ENCODE measurements around the gene SLC22A23.

DNA sequence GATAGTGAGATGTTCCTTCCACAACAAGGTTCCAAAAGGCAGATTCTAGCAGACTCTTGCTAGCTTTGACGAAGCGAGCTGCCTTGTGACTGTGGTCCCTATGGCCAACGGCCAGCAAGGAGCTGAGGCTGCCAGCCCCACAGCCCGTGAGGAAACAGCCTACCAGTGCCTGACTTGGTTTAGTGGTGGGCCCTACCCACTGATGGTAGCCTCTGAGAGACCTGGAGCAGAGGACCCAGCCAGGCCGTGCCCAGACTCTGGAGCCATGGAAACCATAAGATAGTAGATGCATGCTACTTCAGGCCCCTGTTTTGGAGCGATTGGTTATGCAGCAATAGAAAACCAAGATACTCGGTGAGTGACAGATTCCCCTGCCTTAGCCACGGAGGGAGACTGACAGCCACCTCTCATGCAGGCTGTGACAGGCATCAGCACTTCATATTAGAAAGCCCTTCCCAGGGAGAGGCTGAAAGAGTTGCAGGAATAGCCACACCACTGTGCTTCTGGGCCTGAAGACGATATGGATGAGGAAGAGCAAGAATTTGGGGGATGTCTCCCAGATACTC lies 178.9 kb downstream of the SLC22A23 start:
- TF ChIP-seq, protein P1, sequence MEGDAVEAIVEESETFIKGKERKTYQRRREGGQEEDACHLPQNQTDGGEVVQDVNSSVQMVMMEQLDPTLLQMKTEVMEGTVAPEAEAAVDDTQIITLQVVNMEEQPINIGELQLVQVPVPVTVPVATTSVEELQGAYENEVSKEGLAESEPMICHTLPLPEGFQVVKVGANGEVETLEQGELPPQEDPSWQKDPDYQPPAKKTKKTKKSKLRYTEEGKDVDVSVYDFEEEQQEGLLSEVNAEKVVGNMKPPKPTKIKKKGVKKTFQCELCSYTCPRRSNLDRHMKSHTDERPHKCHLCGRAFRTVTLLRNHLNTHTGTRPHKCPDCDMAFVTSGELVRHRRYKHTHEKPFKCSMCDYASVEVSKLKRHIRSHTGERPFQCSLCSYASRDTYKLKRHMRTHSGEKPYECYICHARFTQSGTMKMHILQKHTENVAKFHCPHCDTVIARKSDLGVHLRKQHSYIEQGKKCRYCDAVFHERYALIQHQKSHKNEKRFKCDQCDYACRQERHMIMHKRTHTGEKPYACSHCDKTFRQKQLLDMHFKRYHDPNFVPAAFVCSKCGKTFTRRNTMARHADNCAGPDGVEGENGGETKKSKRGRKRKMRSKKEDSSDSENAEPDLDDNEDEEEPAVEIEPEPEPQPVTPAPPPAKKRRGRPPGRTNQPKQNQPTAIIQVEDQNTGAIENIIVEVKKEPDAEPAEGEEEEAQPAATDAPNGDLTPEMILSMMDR (IDR thresholded peaks at IDR 0.05): no peak
- TF ChIP-seq POLR2AphosphoS5 (IDR thresholded peaks at IDR 0.05) (no peak), POLR2A (IDR thresholded peaks at IDR 0.05) (no peak)

Data from sigmoid colon (tissue), 4 donors.